Activated CD4-positive, alpha-beta T cell treated with anti-CD3 and anti-CD28 coated beads, Interleukin-2, amount 50 U/mL, for 48 hours (primary cell): ENCODE data around the gene MAPKAPK5.
A peak's percentile ranks its signal among the peaks of the same experiment; 100 is the strongest.
"Not testable (repeated sequence)": the region's sequence is repeated elsewhere in the genome, so short reads cannot be mapped to it uniquely, and the experiment has no call there.

Experiments used
- DNase-seq, 2 experiments: peaks; one replicate each; pipeline ENCODE4 v3.0.0-alpha.2; 2020

The MAPKAPK5 gene

DNA sequence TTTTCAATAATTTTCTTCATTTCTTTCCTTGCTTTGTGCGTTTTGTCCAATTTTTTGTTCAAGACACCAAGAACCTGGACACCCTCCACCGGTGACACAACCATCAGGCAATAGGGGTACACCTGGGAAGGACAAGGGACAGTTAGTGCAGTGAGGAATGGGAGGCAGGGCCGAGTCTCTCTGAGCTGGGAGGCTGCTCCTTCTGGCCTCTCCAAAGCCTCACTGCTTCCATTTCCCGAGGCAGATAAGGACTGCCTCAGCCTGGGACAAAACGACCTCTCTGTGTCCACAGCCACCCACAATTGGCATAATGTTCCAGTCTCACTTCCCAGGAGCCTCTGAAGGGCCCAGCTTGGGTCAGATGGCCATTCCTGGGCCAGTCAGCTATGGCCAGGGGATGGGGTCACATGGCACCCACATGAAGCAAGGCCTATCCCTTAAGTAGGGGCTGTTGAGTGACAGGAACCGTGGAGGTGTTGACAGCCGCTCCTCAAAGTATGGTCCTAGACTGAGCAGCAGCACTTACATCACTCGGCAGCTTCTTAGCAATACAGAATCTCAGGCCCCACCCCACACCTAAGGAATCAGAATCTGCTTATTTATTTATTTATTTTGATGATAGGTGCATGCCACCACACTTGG lies 13.6 kb upstream of the MAPKAPK5 start:
- no peak for DNase-seq

DNA sequence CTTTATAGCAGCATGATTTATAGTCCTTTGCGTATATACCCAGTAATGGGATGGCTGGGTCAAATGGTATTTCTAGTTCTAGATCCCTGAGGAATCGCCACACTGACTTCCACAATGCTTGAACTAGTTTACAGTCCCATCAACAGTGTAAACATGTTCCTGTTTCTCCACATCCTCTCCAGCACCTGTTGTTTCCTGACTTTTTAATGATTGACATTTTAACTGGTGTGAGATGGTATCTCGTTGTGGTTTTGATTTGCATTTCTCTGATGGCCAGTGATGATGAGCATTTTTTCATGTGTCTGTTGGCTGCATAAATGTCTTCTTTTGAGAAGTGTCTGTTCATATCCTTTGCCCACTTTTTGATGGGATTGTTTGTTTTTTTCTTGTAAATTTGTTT lies 12.4 kb upstream of the MAPKAPK5 start:
- not testable (repeated sequence) for DNase-seq

DNA sequence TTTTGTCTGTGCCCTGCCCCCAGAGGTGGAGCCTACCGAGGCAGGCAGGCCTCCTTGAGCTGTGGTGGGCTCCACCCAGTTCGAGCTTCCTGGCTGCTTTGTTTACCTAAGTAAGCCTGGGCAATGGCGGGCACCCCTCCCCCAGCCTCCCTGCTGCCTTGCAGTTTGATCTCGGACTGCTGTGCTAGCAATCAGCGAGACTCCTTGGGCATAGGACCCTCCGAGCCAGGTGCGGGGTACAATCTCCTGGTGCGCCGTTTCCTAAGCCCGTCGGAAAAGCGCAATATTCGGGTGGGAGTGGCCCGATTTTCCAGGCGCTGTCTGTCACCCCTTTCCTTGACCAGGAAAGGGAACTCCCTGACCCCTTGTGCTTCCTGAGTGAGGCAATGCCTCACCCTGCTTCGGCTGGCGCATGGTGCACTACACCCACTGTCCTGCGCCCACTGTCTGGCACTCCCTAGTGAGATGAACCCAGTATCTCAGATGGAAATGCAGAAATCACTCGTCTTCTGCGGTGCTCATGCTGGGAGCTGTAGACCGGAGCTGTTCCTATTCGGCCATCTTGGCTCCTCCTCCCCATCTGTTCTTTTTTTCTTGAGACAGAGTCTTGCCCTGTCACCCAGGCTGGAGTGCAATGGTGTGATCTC lies 7.2 kb upstream of the MAPKAPK5 start:
- not testable (repeated sequence) for DNase-seq

DNA sequence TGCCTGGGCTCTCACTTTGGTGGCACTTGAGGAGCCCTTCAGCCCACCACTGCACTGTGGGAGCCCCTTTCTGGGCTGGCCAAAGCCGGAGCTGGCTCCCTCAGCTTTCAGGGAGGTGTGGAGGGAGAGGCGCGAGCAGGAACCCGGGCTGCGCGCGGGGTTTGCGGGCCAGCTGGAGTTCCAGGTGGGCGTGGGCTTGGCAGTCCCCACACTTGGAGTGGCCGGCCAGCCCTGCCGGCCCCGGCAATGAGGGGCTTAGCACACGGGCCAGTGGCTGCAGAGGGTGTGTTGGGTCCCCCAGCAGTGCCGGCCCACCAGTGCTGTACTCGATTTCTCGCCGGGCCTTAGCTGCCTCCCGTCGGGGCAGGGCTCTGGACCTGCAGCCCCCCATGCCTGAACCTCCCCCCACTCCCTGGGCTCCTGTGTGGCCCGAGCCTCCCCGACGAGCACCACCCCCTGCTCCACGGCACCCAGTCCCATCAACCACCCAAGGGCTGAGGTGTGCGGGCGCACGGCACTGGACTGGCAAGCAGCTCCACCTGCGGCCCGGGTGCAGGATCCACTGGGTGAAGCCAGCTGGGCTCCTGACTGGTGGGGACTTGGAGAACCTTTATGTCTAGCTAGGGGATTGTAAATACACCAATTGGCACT lies 6.4 kb upstream of the MAPKAPK5 start:
- DNase-seq, result not testable (repeated sequence)

DNA sequence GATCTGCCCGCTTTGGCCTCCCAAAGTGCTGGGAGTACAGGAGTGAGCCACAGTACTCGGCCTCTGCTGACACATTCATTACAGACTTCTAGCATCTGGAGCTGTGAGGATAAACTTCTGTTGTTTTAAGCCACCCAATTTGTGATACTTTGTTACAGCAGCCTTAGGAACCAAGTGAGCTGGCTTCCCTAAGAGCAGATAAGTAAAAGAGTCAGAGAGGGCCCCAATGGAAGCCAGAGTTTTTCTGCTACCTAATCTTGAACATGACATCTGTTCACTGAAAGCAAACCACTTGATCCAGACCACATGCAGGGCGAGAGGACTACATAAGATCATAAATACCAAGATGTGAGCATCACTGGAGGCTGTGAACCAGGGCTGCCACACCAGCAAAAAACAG lies 3.7 kb upstream of the MAPKAPK5 start:
- no peak for DNase-seq

DNA sequence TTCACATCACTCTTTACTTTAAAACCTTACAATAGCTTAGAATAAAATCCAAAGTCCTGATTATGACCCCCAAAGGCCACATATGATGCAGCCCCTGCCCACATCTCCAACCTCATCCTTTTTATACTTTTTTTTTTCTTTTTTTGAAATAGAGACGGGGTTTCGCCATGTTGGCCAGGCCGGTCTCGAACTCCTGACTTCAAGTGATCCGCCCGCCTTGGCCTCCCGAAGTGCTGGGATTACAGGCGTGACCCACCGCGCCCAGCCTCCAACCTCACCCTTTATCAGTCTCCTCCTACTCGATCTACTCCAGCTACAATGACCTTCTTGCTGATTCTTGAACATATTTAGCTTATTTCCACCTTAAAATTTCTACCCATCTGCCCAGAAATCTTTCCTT lies 1.2 kb upstream of the MAPKAPK5 start:
- no peak for DNase-seq

DNA sequence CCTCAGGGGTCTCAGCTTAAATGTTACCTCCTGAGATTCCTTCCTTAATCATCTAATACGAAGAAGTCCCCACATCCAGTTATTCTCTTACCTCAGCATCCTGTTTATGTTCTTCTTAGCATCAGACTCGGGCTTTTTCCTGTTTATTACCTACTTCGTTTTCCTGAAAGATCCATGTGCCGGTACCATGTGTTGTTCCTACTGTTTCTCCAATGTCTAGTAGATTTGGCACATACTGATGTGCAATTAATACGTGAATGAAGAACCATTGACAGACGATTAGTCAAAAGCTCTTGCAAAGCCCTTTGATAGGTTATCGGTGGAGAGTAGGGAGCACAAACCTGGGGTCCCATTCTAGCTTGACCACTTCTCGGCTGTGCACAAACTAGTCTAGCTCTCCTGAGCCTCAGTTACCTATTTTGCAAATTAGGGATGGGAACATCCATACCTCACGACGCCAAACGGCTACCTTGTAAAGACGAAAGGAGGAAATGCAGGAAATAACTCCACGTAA lies 735 bp upstream of the MAPKAPK5 start:
- DNase-seq, result no peak

DNA sequence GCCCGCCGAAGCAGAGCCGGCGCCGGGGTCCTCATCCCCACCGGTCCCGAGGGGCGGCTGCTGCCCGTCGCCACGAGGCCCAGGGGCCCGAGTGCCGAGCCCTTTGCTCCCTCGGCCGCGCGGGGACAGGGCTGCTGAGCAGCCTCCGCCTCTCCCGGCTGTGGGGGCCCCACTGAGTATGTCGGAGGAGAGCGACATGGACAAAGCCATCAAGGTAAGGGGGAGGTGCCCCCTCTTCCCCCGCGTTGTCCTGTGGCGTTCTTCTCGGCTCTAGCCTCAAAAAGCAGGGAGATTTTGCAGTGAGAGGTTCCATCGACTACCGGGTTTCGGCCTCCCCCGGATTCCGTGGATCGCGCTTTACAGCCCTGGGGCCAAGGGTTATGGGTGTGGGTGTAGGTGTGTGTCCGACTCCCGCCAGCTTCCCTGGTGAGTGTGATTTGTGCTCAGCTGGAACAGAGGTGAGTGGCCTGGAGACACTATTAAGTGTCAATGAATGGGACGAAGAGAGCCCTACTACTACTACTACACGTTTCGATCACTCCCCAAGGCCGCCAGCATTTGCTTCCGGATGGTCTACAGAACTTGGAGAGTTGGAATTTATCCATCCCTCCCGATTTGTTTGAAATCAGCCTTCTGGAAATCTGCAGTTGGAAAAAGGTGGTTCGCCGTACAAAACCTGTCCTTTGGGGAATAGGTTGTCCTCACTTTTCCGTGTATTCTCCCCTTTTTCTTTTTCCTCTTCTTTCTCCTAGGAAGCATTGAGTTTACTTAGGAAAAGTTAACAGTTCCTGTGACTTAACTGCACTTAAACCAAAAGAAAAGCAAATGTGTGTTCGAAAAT lies 748 bp downstream of the MAPKAPK5 start:
- peak; percentile 26 to 36 for DNase-seq

DNA sequence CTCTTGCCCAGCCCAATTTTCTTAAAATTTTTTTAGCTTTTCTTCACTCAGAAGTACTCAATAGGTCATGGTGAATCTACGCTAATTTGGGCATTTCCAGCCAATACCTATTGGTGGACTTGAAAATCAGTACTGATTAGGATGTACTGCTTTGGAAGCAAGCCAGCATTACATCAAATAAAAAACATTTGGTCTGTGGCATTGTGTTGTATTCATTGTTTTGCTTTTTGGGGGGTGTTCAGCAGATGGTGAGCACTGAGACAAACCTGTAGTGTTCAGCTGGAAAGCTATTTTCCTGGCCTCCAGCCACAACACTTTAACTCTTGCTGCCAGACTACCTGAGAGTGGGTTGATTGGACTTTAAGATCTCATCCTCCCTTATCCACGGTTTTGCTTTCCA lies 4.0 kb downstream of the MAPKAPK5 start:
- DNase-seq, result no peak

DNA sequence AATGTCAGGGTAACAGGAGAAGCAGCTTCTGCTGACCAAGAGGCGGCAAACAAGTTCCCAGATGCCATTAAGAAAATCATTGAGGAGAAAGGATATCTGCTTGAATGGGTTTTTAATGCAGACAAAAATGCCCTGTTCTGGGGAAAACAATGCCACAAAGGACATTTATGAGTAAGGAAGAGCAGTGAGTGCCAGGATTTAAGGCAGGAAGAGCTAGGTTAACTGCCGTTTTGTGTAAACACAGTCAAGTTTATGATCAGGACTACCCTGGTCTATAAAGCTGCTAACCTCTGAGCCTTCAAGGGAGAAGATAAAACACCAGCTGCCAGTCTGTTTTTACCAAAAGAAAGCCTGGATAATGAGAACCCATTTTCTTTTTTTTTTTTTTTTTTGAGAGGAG lies 8.5 kb downstream of the MAPKAPK5 start:
- DNase-seq, result no peak

DNA sequence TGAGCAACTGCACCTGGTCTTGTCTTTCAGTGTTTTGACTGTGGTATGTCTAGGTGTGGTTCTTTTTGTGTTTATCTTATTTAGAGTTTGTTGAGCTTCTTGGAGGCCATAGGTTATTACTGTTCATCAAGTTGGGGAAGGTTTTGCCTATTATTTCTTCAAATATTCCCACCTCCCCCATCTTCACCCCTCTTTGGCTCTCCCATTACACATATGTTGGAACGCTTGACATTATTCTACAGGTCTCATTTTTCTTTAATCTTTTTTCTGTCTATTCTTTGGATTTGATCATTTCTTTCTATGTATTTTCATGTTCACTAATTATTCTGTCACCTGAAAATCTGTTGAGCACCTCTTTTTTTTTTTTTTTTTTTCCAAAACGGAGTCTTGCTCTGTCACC lies 16.2 kb downstream of the MAPKAPK5 start:
- DNase-seq, result no peak

DNA sequence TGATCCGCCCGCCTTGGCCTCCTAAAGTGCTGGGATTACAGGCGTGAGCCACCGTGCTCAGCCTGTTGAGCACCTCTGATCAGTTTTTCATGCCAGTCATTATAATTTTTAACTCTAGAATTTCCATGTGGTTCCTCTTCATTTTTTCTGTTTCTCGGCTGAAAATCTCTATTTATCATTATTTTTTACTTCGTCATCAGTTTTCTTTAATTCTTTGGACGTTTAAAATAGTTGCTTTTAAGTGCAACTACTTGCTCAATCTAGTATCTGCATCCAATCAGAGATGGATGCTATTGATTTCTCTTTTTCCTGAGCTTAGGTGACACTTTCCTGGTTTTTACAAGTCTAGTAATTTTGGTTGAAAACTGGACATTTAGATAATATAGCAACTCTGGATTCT lies 16.8 kb downstream of the MAPKAPK5 start:
- no peak for DNase-seq

DNA sequence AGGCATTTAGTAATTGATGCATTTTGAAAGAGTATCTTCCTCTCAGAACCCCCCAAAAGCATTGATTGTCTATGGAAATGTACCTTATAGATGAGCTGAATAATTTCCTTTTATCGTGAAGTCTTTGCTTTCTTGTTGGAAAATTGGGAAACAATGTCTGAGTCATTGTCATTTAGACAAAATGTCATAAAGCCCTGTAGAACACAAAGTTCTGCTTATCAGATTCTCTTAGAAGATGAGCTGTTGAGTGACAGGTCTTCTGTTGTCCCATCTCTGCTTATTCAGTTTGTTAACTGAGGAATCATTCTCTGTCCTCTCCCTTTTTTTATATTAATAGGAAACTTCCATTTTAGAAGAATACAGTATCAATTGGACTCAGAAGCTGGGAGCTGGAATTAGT lies 22.9 kb downstream of the MAPKAPK5 start:
- no peak for DNase-seq

DNA sequence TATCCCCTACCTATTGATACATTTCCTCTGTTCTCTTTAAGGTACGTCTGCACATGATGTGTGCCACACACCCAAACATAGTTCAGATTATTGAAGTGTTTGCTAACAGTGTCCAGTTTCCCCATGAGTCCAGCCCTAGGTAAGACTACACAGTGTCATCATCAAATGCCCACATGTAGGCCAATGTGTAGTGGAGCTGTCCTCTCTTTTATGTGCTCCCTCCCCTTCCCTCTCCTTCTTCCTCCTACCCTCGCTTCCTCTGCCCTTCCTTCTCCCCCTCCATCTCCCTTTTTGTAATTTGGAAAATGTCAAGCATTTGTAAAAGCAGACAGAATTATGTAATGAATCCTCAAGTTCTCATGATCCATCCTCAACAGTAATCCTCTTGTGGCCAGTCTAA lies 25.5 kb downstream of the MAPKAPK5 start:
- DNase-seq, result no peak

DNA sequence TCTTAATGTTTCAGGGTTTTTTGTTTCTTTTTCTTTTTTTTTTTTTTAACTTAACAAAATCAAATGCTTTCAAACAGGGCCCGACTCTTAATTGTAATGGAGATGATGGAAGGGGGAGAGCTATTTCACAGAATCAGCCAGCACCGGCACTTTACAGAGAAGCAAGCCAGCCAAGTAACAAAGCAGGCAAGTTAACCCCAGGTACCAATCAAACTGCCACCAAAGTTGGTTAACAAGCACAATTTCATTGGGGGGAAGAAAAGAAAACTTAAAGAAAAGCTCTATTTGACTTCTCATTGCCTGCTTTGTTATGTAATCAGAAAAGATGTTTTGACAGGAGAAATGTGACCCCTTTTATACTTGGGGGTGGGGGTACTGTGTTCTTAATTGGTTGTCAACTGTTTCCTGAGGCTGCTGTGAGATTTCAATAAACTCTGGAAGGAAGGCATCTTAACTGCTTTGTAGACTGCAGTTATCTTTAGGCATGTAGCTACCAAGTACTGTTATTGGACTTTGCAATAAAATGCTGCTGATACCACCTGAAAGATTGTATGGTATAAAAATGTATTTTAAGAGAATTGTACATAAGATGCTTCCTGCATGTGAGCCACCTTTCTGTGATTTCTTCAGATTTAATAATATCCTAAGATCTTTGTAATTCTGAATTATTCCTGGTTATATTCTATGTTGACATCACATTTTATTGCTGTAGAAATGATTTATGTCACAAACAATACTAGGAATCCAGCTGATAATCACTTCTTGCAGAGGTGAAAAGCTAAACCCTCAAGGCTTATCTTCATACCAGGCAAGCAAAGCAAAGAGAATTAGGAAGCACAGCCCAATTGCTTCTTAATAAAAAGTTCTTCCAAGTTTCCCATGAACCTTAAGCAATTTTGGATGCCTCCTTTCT lies 26.9 kb downstream of the MAPKAPK5 start:
- DNase-seq, result no peak

DNA sequence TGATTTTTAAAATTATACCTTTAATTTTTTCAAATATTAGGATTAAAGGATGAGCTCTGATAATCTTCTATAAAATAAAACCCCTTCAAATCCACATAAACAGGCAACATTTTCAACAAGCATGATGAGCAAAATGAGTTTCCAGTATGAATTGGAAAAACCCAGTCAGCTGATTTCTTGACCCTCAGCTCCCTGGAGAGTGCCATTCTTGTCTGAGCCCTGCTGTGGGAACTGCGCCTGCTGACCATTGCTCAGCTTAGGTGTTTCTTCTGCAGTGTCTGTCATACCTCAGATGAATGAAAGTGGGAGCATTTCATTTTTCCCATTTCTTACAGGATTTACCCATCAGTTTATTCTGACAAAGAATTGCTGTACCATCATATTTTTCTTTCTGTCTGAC lies 27.6 kb downstream of the MAPKAPK5 start:
- DNase-seq, result no peak

DNA sequence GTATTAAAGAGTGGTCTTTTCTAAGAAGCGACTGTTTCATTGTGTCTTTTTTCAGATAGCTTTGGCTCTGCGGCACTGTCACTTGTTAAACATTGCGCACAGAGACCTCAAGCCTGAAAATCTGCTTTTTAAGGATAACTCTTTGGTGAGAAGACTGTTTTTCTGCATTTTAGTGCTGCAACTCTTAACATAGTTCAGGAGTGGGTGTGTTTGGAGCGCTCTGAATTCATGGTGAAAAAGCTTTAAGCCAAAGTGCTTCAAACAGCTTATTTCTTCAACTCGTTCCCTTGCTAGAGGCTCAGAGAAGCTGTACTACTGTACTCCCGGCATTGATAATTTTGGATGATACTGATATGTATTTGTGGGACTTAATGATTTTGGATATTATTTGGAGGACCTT lies 28.2 kb downstream of the MAPKAPK5 start:
- no peak for DNase-seq

DNA sequence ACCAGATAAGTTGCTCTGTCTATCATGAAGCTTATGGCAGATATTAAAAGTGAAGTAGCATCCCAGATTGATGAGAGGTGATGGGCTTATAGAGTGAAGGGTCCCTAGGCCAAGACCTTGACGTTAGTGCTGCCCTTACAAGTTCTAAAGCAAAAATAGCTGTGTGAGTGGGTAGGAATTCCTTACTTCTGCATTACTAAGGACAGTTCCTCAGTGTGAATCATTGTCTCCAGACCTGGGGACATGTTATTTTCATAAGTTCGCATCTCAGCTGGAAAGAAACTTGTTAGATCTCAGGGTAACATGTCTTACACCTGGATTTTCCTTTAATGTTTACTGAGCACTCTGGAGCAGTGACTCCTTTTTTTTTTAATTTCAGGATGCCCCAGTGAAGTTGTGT lies 28.7 kb downstream of the MAPKAPK5 start:
- no peak for DNase-seq

DNA sequence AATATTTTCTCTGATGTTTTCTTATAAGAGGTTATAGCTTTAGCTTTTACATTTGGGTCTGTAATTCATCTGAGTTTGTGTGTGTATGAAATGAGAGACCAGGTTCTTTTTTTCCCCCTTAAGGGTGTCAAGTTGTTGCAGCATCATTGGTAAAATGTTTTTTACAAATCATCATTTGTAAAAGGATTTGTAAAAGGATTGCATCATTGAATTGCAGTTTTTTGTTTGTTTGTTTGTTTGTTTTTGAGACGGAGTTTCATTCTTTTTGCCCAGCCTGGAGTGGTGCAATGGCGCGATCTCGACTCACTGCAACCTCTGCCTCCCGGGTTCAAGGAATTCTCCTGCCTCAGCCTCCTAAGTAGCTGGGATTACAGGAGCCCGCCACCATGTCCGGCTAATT lies 31.1 kb downstream of the MAPKAPK5 start:
- DNase-seq, result no peak

DNA sequence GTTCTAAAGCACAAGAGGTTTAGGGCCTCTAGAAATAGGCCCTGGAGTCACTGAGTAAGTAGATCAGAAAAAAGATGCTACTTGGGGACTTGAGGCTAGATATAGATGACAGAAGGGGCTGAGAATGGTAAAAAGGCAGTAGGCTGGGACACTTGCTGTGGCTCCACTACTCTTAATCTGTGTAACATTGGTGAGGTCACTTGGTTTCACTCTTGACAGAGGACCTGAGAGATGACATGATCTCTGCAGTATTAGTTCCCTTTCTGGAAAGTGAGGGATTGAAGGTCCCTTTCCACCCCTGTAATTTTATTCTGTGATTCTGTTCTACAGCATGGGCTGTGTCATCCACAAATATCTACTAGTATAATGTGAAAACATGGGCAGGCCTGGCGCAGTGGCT lies 39.7 kb downstream of the MAPKAPK5 start:
- no peak for DNase-seq

DNA sequence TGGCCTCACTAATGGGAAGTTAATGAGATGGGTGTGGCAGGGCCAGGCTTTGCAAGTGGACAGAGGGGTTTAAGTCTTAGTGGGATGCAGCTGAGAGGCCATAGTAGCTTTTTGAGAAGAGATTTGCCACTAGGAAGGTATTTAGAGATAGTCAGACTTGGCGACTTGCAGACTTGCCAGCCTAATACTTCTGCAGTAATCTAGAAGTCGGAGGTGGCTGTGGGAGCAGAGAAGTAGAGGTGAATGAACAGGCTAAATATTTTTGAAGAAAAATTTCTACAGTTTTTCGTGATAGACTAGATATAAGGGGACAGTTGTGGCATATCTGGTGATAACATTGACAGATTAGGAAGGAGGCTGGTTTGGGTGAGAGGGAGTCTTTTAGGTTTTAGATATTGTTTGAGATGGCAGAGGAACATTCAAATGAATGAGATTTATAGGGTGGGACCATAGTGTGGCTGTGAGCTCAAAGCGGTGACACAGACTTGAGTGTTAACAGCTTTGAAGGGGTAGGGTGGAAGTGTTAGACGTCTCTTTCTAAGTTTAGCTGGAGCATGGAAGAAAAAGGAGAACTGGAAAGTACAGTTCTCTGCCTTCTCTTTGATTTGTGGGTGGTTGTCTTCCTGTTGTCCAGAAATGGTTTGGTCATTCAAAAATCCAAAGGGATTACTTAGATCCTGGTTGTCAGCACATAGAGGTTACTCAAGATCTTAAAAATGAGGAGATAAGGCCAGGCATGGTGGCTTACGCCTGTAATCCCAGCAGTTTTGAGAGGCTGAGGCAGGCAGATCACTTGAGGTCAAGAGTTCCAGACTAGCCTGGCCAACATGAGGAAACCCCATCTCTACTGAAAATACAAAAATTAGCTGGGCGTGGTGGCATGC lies 44.9 kb downstream of the MAPKAPK5 start:
- DNase-seq, result no peak
